Sigmoid colon (tissue), 7 donors: ENCODE results near the gene ACAP1. TPM values are rescaled to one million over a fixed set of nuclear protein-coding genes. Genes with fewer than 3 reads are reported as not detected.

Source experiments
- DNase-seq: peaks from one replicate; pipeline ENCODE4 v3.0.0-alpha.2; 2019
- H3K27ac ChIP-seq, 4 donors: fragments of 200-600 bp; sonication (generic); one replicate each; pipeline ENCODE4 v1.5.1; 2016 to 2019; ENCODE audit warnings: mild to moderate bottlenecking in 1 of 4
- H3K27me3 ChIP-seq, 3 donors: fragments of 200-600 bp; sonication (generic); one replicate each; pipeline ENCODE4 v1.5.1; 2019; ENCODE audit warnings: mild to moderate bottlenecking in 1 of 3
- H3K36me3 ChIP-seq, 4 donors: fragments of 200-600 bp; sonication (generic); one replicate each; pipeline ENCODE4 v1.5.1; 2016 to 2019
- H3K4me1 ChIP-seq, 4 donors: fragments of 200-600 bp; sonication (generic); one replicate each; pipeline ENCODE4 v1.5.1; 2017 to 2019
- H3K4me3 ChIP-seq, 4 donors: fragments of 200-600 bp; sonication (generic); one replicate each; pipeline ENCODE4 v1.5.1; 2017 to 2019; ENCODE audit warnings: mild to moderate bottlenecking in 2 of 4, moderate library complexity in 1 of 4
- H3K9me3 ChIP-seq, 4 donors: fragments of 200-600 bp in 3 of 4; sonication (generic) in 3 of 4; one replicate each; pipeline versions ENCODE4 v1.5.1 to v1.6.1; 2013 to 2019
- CTCF ChIP-seq, 4 experiments: fragments of 450-650 bp in 3 of 4; fragments of 200-600 bp in 1 of 4; IDR thresholded peaks; one replicate each; pipeline ENCODE4 v1.5.1; 2016 to 2019; ENCODE audit warnings: antibody characterized with exemption in 4 of 4, mild to moderate bottlenecking in 3 of 4, moderate library complexity in 2 of 4
- EP300 ChIP-seq, 4 donors: sonication (generic); formaldehyde crosslinking; IDR thresholded peaks; one replicate each; pipeline ENCODE4 v1.6.1; 2017; ENCODE audit warnings: antibody characterized with exemption in 4 of 4
- POLR2A ChIP-seq, 2 donors: fragments of 450-650 bp; IDR thresholded peaks; one replicate each; pipeline ENCODE4 v1.6.1; 2016; ENCODE audit warnings: antibody characterized with exemption in 2 of 2, mild to moderate bottlenecking in 2 of 2, moderate library complexity in 2 of 2
- POLR2AphosphoS5 ChIP-seq, 4 donors: sonication (generic); formaldehyde crosslinking; IDR thresholded peaks; one replicate each; pipeline ENCODE4 v1.6.1; 2017; ENCODE audit warnings: antibody characterized with exemption in 4 of 4
- WGBS, 2 donors: extraction: QIAGEN DNeasy Blood & Tissue Kit; methylation state at CpG; one replicate each; pipeline ENCODE4 v1.1.7; 2013; 5-methylcytosine and 5-hydroxymethylcytosine counted together
- intact Hi-C: fragments of 100-400 bp; cut with DNase I; formaldehyde crosslinking; loops from one replicate; pipeline ENCODE4 v1.15.1; 2023
- polyA plus RNA-seq, 3 donors: library from polyadenylated mRNA; stranded (reverse); fragments of 200-250 nt; gene quantifications; one replicate each; pipeline ENCODE4 v1.2.3, GENCODE V29; 2013
- total RNA-seq, 4 donors: library from RNA; depleted of rRNA; stranded (reverse); fragments of >200 nt; gene quantifications; one replicate each; pipeline ENCODE4 v1.1.0, GENCODE V29; 2016
- donor health status: healthy with polysubstance abuse.
- donor health status: Bipolar disorder and iron deficiency.
- donor health status: healthy.

The ACAP1 gene
- total and polyA plus RNA-seq, 7 donors: 1.1 to 55.8 (median 2.5) TPM

- peaks cover 0 to 69% (median 62%) of the 10 kb centered on the region in 4 donors for H3K4me1 ChIP-seq
- H3K4me3 ChIP-seq: no peak overlapping the region
- no peak for DNase-seq
- intact Hi-C loops: no loop called here
- H3K36me3 ChIP-seq: peaks cover 0 to 2% (median 0%) of the 10 kb centered on the region in 4 donors
- TF ChIP-seq POLR2A (IDR thresholded peaks at IDR 0.05) (no peak), POLR2AphosphoS5 (IDR thresholded peaks at IDR 0.05) (peak in 3 of 4 donors; percentile 1 to 27 (median 12))
- H3K27ac ChIP-seq: peak overlapping the region; percentile 67 to 80 (median 77)
- peaks cover 11 to 38% (median 18%) of the 10 kb centered on the region in 3 donors for H3K27me3 ChIP-seq
- 60 to 71% methylated on average over 2 of the region's 2 CpGs for WGBS, 2 donors
- no peaks in the 10 kb centered on the region for H3K9me3 ChIP-seq
These were observed 44.1 kb upstream of the ACAP1 start for GRCh38 chr17:7292194-7292593.

GRCh38 chr17:7292729-7293128 is 43.6 kb upstream of the ACAP1 start:
- 34 to 45% methylated on average over 6 of the region's 6 CpGs for WGBS, 2 donors
- no peak for DNase-seq
- intact Hi-C loops: no loop called here
- H3K36me3 ChIP-seq: no peaks in the 10 kb centered on the region
- peaks cover 11 to 38% (median 18%) of the 10 kb centered on the region in 3 donors for H3K27me3 ChIP-seq
- TF ChIP-seq POLR2AphosphoS5 (IDR thresholded peaks at IDR 0.05) (peak in 2 of 4 donors; percentile 46 to 51), POLR2A (IDR thresholded peaks at IDR 0.05) (no peak)
- peaks cover 0 to 69% (median 62%) of the 10 kb centered on the region in 4 donors for H3K4me1 ChIP-seq
- H3K9me3 ChIP-seq: no peaks in the 10 kb centered on the region
- no peak overlapping the region for H3K4me3 ChIP-seq
- H3K27ac ChIP-seq: peak overlapping the region; percentile 67 to 80 (median 77)

DNA sequence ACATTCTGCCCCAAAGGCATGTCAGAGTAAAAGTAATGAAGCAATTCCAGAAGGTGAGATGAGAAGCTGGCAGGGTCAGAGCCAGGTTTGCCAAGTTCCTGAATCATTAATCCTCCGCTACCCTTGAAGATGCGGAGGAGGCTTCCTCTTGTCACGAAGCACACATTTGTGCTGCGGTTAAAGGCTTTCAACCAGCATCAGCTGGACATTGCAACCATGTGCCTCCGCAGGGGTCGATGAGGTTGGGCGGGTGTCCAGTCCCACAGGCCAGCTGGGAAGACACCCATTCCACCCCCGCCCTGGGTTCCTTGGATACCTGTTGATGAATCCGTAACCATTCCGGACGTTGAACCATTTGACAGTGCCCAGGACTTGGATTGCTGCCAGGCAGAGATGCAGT is 43.2 kb upstream of the ACAP1 start:
- H3K27me3 ChIP-seq: peaks cover 11 to 38% (median 18%) of the 10 kb centered on the region in 3 donors
- DNase-seq: no peak
- no peak overlapping the region for H3K4me3 ChIP-seq
- WGBS, 2 donors: 74 to 86% methylated on average over 11 of the region's 11 CpGs
- TF ChIP-seq POLR2AphosphoS5 (IDR thresholded peaks at IDR 0.05) (peak in 1 of 4 donors; percentile 16), EP300 (IDR thresholded peaks at IDR 0.05) (no peak)
- H3K27ac ChIP-seq: peak overlapping the region; percentile 67 to 80 (median 77)
- no peaks in the 10 kb centered on the region for H3K36me3 ChIP-seq
- intact Hi-C loops: no loop called here
- H3K9me3 ChIP-seq: no peaks in the 10 kb centered on the region
- H3K4me1 ChIP-seq: peaks cover 0 to 69% (median 62%) of the 10 kb centered on the region in 4 donors

DNA sequence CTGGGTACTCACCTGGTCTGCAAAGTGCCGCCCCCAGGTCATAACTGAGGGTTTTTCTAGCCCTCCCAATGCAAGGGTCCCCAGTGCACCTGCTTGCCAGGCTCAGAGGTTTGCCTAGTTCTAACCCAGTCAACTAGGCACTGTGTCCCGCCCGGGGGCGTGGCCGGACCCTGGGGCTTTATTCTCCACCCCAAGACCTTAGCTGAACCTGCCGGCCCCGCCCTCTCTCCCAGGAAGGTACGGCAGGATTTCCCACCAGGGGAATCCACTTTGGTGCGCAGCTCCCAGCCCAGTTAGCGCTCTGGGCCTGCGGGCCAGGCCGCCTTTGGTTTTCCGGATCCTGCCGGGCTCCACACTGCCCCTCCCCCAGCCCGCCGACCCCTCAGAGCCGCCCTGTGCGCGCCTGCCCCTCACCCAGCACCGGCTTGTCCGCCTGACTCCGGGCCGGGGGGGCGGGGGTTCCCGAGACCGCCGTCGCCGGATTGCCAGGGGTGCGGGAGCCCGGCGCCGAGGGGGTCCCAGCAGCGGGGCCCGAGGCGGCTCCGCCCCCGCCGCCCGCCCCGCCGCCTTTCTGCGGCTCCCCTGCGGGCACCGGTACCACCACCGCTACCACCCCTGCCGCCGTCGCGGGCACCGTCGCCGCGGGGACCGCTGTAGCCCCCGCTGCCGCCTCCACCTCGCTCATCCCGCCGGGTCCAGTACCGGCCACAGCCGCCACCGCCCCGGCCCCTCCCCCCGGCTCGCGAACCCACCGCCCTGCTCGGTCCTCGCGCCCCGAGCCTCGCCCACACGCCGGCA is 42.3 kb upstream of the ACAP1 start:
- WGBS, 2 donors: 2 to 4% methylated on average over 75 of the region's 75 CpGs
- Histone ChIP-seq H3K27ac (peak overlapping the region; percentile 67 to 80 (median 77)), H3K4me3 (peak overlapping the region in 3 of 4 donors; percentile 28 to 44 (median 38)), H3K4me1 (peaks cover 0 to 69% (median 62%) of the 10 kb centered on the region in 4 donors), H3K9me3 (no peaks in the 10 kb centered on the region), H3K27me3 (peaks cover 11 to 38% (median 18%) of the 10 kb centered on the region in 3 donors), H3K36me3 (no peaks in the 10 kb centered on the region)
- no peak for DNase-seq
- intact Hi-C loops: no loop called here
- no peak for TF ChIP-seq POLR2A (IDR thresholded peaks at IDR 0.05)
- no peak for TF ChIP-seq EP300 (IDR thresholded peaks at IDR 0.05)
- TF ChIP-seq POLR2AphosphoS5 (IDR thresholded peaks at IDR 0.05): peak in 1 of 4 donors; percentile 16

GRCh38 chr17:7294614-7295153 is 41.6 kb upstream of the ACAP1 start, which contains the start of gene YBX2:
Gene YBX2, minus strand, starts transcription at chr17:7294639. Its CDS starts 139 bp downstream, at chr17:7294500.
- TF ChIP-seq CTCF (IDR thresholded peaks at IDR 0.05) (no peak), POLR2AphosphoS5 (IDR thresholded peaks at IDR 0.05) (peak in 1 of 4 donors; percentile 28)
- Histone ChIP-seq H3K27me3 (peaks cover 11 to 38% (median 18%) of the 10 kb centered on the region in 3 donors), H3K4me3 (peak within 1 kb of the TSS in 3 of 4 donors; percentile 28 to 44 (median 38)), H3K36me3 (no peaks in the 10 kb centered on the region), H3K27ac (peak within 1 kb of the TSS; percentile 76 to 83 (median 79)), H3K9me3 (no peaks in the 10 kb centered on the region), H3K4me1 (peaks cover 0 to 69% (median 62%) of the 10 kb centered on the region in 4 donors)
- DNase-seq: no peak
- 1 to 2% methylated on average over 57 of the region's 57 CpGs for WGBS, 2 donors
- intact Hi-C loops: no loop called here

DNA sequence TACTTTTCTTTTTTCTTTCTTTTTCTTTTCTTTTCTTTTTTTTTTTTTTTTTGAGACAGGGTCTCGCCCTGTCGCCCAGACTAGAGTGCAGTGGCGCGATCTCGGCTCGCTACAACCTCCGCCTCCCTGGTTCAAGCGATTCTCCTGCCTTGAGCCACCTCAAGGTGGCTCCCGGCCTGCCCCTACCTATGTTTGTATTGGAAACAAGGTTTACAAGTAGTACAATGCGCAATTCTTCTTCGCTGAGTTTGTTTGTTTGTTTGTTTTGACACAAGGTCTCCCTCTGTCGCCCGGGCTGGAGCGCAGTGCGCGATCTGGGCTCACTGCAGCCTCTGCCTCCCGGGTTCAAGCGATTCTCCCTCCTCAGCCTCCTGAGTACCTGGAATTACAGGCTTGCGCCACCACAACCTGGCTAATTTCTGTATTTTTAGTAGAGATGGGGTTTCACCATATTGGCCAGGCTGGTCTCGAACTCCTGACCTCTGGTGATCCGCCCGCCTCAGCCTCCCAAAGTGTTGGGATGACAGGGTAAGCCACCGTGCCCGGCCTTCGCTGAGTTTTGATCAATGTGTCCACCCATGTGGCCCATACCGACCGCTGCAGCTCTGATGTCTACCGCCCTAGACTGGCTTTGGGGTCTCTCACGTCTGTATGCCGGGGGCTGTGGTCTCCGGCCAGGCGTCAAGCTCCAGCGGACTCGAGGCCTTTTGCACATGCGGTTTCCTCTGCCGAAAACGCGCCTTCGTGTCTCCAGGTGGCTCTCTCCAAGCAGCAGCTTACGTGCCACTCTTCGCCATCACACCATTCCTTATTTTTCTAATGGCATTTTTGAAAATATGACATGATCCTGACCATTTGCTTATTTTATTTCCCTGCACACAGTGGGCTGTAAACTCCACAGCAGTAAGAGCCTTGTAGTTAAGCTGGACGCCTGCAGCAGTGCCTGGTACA is 40.8 kb upstream of the ACAP1 start:
- no peaks in the 10 kb centered on the region for H3K36me3 ChIP-seq
- 52% methylated on average over 42 of the region's 42 CpGs for WGBS, 2 donors
- peaks cover 11 to 38% (median 18%) of the 10 kb centered on the region in 3 donors for H3K27me3 ChIP-seq
- peak overlapping the region; percentile 76 to 83 (median 79) for H3K27ac ChIP-seq
- no peak for DNase-seq
- H3K4me3 ChIP-seq: peak overlapping the region in 2 of 4 donors; percentile 14 to 25
- no peaks in the 10 kb centered on the region for H3K9me3 ChIP-seq
- peaks cover 0 to 64% (median 59%) of the 10 kb centered on the region in 4 donors for H3K4me1 ChIP-seq
- intact Hi-C loops: loop anchor here (1.0 to 2.0 kb wide), 2 partner anchors 15 to 45 kb away; partner anchors contain the start of gene CTDNEP1
- TF ChIP-seq CTCF (IDR thresholded peaks at IDR 0.05): no peak
